HG03175 (cell line): ENCODE results near the gene ARHGDIB.
A peak's percentile ranks its signal among the peaks of the same experiment; 100 is the strongest.

ENCODE experiments used
- ATAC-seq: cut with Tn5 transposase; IDR thresholded peaks from one replicate; pipeline ENCODE4 v1.9.1; 2021; ENCODE audit warnings: mild to moderate bottlenecking, moderate library complexity; ENCODE audit not compliant: unreplicated experiment

Gene ARHGDIB

GRCh38 chr12:14934511-14934910, 26.9 kb downstream of the ARHGDIB start:
- no peak for ATAC-seq

DNA sequence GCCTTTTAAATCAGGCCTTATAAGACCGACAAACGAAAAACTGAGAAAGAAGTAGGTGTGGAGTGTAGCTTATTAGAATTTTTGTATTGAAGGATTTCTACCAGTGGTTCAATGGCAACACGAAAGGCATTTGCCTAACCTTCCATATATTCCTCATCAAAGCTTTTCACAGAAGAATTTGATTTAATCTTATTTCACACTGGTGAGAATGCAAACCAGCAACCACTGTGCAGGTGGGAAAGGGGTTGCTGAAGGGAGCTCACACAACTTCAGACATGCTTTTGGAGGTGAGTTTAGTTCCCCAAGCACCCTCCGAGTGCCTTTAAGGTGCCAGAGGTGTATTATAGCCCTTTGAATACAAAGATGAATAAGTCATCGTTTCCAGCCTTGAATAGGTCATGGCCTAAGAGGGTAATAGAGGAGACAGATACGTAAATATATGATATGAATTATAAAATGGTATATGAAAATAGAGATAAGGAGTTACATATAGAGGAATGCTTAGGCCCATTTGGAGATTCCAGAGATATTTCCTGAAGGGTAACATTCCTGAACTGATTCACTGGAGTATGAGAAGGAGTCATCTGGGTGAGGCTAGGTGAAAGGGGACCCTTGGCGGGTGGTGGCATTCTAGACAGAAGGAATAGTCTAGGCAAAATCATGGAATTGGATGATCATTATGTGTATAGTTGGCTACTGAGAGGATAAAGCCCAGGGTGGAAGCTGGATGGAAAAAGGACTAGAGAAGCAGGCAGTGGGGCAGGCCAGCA, 29.4 kb downstream of the ARHGDIB start:
- no peak for ATAC-seq

GRCh38 chr12:14931359-14931758, 30.0 kb downstream of the ARHGDIB start:
- ATAC-seq: no peak

DNA sequence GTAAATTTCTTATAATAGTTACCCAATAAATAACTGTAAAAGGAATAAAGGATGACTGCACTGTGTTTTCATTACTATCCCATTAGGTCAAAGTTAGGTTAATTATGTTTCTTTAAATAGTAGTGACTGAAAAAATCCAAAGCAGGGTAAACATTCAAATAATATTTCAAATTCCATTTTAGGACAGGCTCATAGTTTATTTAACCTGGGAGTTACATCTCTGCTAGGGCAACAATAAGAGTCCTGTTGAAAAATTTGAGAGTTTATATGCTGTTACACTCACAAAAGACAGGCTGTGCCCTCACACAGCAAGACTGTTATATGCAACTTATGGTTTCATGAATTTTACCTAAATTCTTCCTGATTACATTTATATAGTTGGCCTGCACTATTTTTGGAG, 31.1 kb downstream of the ARHGDIB start:
- no peak for ATAC-seq

- ATAC-seq: no peak
These were observed 32.5 kb downstream of the ARHGDIB start for GRCh38 chr12:14928931-14929330.

DNA sequence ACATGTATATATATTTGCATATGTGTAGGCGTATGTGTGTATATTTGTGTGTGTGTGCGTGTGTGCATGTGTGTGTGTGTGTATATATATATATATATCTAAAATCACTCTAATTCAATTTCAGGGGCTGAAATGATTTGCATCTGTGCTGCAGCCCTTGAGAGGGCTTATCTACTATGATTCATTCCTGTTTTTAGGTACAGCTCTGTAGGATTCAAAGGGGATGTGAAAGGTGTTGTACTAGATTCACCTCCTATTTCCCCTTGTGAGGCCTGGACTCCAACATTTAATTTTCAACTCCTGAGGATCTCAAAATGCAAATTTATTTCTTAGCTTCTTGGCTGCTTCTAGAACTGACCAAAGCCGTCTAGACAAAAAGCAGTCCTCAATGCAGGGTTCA, 34.1 kb downstream of the ARHGDIB start:
- no peak for ATAC-seq

DNA sequence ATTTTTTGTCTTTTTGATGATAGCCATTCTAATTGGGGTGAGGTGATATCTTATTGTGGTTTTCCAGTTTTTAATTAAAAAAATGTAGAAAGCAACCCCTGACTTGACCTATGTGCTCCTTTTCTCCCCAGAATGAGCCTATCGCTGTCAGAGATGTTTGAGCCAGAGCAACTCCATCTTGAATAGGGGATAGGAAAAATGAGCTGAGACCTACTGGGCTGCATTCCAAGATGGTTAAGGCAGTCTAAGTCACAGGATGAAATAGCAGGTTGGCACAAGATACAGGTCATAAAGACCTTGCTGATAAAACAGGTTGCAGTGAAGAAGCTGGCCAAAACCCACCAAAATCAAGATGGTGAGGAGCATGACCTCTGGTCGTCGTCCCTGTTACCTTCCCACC, 36.9 kb downstream of the ARHGDIB start:
- ATAC-seq: no peak

DNA sequence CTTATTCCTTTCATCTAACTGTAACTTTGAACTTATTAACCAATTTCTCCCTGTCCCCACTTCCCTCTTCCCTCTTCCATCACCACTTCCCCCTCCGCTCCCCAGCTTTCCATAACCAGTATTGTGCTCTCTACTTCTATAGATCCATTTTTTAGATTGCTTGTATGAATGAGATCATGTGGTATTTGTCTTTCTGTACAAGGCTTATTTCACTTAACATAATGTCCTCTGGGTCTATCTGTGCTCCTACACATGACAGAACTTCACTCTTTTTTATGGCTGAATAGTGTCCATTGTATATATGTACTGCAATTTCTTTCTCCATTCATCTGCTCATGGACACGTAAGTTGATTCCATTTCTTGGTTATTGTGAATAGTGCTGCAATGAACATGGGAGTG, 37.5 kb downstream of the ARHGDIB start:
- ATAC-seq: no peak

DNA sequence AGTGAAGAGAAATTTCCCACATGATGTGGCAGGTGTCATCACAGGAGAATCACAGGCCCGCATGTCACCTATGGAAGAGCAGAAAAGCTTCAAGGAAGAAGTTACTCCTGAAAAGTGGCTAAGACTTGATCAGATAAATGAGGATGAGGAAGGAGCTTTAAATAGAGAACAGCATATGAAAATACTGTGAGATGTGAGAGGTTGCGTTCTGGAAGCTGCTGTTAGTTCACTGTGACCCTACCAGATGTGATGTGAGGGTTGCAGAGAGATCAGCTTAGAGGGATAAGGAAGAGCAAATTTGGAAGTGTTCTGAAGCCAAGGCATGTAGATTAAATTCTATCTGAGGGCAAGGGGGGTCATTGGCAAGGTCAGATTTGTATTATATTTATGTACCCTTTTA, 40.2 kb downstream of the ARHGDIB start:
- ATAC-seq: peak; percentile 64

- ATAC-seq: peak; percentile 69
These were observed 40.8 kb downstream of the ARHGDIB start for GRCh38 chr12:14920475-14921126.

DNA sequence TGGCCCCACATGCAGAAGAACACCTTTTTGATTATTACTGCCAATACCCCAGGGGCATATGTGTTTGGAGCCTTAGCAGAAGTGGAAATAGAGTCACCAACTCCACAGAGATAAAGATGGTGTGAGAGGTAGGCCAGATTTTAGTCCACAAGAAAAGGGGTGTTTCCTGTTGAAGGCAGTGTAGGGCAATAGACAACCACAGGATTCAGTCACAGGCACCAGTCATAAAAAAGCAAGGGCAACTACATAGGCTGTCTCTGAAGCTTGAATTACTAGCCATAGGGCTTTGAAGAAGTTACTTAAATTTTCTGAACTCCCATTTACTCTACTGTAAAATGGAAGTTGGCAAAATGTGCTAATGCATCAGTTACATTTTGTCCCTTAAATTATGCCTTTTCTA, 41.9 kb downstream of the ARHGDIB start:
- no peak for ATAC-seq

GRCh38 chr12:14915736-14916135, 45.7 kb downstream of the ARHGDIB start:
- no peak for ATAC-seq

- no peak for ATAC-seq
These were observed 48.0 kb downstream of the ARHGDIB start for GRCh38 chr12:14913381-14913781.

GRCh38 chr12:14911131-14911530, 50.3 kb downstream of the ARHGDIB start:
- ATAC-seq: no peak

DNA sequence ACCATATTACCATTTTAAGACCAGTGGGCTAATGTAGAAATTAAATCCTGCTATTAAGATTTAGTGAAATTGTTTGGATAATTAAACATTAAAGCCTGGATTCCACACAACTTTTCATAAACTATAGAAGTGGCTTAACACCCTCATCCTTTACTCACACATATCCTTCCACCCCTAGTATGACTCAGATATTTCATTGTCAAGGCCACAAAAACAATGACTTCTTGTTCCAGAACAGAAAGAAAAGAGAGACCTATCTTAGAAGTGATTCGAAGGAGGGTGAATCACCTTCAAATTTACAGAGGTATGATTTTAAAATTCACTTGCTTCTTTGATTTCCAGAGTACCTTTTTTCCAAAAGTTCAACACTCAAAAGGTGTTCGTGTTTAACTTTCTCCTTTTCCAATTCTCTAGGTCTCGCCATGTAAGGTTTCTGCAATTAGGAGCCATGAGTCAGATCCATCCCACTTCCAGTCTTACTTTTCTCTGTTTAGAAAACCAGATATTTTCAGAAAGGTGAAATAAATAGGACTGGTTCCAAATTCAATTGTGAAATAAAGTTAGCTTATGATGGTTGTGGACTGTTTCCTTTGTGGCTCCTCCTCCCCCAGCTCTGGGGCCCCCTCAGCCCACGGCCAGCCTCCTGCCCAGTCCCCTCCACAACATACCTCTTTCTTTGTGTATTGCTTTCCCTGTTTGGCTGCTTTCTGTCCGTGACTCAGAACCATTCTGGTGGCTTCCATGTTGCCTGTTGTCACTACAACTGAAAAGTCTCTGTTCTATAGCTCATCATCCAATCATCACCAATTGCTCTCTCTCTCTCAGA, 51.1 kb downstream of the ARHGDIB start:
- no peak for ATAC-seq

DNA sequence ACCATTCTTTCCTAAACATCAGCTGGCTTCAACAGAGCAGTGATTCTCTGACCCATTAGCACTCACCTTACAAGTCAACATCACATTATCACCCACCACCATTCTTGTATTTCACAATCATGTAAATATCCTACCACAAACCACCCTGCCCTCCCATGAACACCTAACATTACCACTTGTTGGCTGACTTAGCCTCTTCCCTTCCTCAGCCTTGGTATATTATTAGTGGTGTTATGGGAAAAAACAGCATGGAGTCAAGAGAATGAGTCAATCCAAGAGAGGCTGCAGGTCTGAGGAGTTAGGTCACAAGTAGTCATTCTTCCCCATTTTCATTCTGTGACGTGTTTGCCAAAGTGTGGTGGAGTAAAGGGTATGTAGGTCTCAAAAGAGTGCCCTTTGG, 53.4 kb downstream of the ARHGDIB start:
- ATAC-seq: no peak

- no peak for ATAC-seq
These were observed 55.3 kb downstream of the ARHGDIB start for GRCh38 chr12:14906114-14906513.

DNA sequence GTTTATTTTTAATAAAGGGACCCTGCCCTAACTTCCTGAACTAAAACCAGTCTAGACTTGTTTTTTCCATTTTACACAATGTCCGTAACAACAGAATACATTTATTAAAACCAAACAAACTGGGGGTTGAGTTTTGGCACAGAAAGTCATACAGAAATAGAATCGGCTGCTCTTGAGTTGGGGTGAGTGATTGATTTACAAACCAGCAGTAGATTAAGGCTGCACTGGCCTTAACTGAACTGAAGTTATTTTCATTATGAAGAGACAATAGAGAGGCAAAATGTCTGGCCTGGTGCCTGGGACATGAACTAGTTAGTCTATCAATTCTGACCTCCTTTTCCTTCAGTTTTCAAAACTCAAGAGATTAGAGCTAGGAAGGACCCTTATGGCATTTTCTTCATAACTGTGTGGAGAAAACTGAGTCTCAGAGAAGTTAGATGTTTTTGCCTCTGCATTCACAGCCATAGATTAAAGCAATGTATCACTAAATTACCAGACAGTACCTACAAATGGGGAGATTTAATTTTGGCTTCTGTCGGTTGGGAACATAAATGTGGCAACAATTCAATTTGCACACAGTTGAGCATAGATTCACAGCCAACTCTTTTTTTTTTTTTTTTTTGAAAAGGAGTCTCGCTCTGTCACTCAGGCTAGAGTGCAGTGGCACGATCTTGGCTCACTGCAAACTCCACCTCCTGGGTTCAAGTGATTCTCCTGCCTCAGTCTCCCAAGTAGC, 56.0 kb downstream of the ARHGDIB start:
- ATAC-seq: no peak

GRCh38 chr12:14904854-14905253, 56.5 kb downstream of the ARHGDIB start:
- no peak for ATAC-seq

DNA sequence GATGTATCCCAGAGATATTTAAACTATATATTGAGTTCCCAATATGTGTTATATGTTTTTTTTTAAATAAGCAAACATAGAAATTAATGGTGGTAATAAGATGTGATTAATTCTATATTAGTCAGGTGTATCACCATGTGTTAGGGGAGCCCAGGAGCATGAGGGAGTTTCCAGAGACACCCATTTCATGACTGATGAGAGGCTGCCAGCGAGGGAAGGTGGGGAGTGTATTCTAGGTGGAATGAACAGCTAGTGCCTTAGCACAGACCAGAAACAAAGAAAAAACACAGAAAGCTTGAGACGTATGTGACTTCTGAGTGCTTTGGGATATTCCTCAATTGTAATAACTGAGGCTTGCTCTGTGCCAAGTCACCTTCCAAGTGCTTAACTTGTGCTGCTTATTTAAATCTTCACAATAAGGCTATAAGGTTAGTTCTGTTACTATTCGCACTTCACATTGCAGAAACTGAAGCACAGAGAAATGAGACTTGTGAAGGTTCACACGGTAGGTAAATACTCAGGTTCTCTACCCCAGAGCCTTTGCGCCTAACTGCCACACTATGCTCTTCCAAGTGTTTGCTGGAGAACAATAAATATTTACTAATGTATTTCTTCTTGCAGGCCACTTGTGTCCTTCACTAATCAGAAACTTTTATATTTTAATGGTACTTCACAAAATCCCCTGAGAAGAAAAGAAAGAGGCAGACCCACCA, 57.9 kb downstream of the ARHGDIB start:
- no peak for ATAC-seq
